Kidney epithelial cell (primary cell): Measurements from ENCODE around the gene SH2D2A. TPM values are rescaled to one million over a fixed set of nuclear protein-coding genes. Genes with fewer than 3 reads are reported as not detected.

ENCODE experiments used
- DNase-seq: peaks from one replicate; pipeline ENCODE4 v3.0.0-alpha.2; 2010; ENCODE audit warnings: low read depth
- H3K27me3 ChIP-seq: 2 replicates; pipeline ENCODE4 v1.6.0; 2011; ENCODE audit warnings: low read length; ENCODE audit not compliant: control insufficient read depth, insufficient read depth
- H3K36me3 ChIP-seq: 2 replicates; pipeline ENCODE4 v1.5.1; 2011; ENCODE audit warnings: low read length; ENCODE audit not compliant: control insufficient read depth, insufficient read depth
- H3K4me3 ChIP-seq: 2 replicates; pipeline ENCODE4 v1.5.1; 2011; ENCODE audit warnings: low read depth, mild to moderate bottlenecking, control low read depth, low read length
- total RNA-seq: library from RNA; depleted of rRNA; stranded (reverse); fragments of >200 nt; gene quantifications from 2 replicates; pipeline ENCODE4 v1.2.3, GENCODE V29; 2015
- TF ChIP-seq, protein P1 (sequence below): IDR thresholded peaks from 2 replicates; pipeline ENCODE4 v1.5.1; 2011; ENCODE audit warnings: mild to moderate bottlenecking, moderate library complexity, low read length, control low read depth, inconsistent platforms; ENCODE audit not compliant: insufficient read depth, poor library complexity, severe bottlenecking

Gene SH2D2A
- total RNA-seq, 1 donor from 2014 or later, result 2.3 TPM

- Histone ChIP-seq H3K27me3 (peaks cover 17% of the 10 kb centered on the region), H3K4me3 (no peak overlapping the region), H3K36me3 (no peaks in the 10 kb centered on the region)
- no peak for DNase-seq
- TF ChIP-seq, protein P1, sequence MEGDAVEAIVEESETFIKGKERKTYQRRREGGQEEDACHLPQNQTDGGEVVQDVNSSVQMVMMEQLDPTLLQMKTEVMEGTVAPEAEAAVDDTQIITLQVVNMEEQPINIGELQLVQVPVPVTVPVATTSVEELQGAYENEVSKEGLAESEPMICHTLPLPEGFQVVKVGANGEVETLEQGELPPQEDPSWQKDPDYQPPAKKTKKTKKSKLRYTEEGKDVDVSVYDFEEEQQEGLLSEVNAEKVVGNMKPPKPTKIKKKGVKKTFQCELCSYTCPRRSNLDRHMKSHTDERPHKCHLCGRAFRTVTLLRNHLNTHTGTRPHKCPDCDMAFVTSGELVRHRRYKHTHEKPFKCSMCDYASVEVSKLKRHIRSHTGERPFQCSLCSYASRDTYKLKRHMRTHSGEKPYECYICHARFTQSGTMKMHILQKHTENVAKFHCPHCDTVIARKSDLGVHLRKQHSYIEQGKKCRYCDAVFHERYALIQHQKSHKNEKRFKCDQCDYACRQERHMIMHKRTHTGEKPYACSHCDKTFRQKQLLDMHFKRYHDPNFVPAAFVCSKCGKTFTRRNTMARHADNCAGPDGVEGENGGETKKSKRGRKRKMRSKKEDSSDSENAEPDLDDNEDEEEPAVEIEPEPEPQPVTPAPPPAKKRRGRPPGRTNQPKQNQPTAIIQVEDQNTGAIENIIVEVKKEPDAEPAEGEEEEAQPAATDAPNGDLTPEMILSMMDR, result no peak
Observed at GRCh38 chr1:156828400-156829124, 11.9 kb upstream of the SH2D2A start.

DNA sequence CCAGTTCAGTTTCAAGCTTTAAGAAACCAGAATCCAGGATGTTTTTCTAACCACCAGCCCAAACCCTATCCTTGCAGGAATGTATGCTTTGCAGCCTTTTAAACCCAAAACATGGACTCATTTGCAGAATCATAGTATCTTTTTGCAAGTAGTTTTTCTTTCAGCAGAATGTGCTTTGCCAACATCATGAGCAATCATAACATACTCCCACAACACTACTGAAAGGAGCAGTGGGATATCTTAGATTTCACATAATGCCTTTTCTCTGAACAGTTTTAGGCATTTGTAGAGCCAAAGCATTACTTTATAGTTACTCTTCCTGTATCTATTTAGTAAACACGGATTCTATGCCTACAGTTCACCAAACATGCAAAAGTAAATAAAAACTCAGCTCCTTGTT is 10.0 kb upstream of the SH2D2A start:
- DNase-seq, result no peak
- TF ChIP-seq, protein P1, result no peak
- H3K27me3 ChIP-seq, result peaks cover 8% of the 10 kb centered on the region

GRCh38 chr1:156823210-156823790 is 6.7 kb upstream of the SH2D2A start:
- H3K4me3 ChIP-seq, result no peak overlapping the region
- TF ChIP-seq, protein P1, result no peak
- H3K36me3 ChIP-seq, result no peaks in the 10 kb centered on the region
- DNase-seq, result no peak
- peaks cover 2% of the 10 kb centered on the region for H3K27me3 ChIP-seq

More for the DNA sequence above, 10.0 kb upstream of the SH2D2A start:
- no peaks in the 10 kb centered on the region for H3K36me3 ChIP-seq
- no peak overlapping the region for H3K4me3 ChIP-seq

DNA sequence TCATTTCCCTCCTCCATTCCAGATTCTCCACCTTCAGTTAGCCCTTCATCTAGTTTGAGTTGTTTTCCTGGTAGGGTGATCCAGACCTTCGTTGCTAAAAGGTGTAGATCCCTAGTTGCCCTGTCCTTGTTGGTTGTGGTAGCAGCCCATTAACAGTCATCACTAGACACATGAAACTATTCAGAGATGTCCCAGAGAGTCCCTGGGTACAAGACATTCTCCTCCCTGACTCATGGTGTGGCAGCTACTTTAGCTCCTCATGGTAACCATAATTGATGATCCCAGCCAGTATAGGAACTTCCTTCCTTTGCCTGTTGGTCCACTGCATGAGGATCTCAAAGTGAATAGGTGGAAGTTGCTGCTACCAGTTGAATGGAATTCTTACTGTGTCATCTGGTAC is 6.0 kb upstream of the SH2D2A start:
- TF ChIP-seq, protein P1, result no peak

DNA sequence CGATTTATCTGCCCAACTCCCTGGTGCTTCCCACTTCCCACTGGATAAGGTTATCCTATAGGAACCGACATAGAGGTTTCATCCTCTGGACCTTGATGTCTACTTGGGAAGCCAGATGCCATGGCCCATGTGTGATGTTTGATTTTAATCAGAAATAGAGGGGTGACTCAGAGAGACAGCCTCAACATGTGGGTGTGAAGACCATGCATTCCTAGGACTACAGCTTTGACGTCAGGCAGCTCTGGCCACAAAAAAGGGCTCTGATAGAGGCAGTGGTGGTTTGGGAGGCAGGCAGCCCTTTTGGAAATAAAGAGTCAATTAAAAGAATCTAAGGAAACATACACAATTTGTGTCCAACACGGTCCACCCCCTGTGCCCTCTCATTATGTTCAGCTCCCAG is 5.2 kb upstream of the SH2D2A start:
- H3K36me3 ChIP-seq, result no peaks in the 10 kb centered on the region
- H3K4me3 ChIP-seq, result no peak overlapping the region
- peaks cover 2% of the 10 kb centered on the region for H3K27me3 ChIP-seq
- TF ChIP-seq, protein P1, result no peak
- DNase-seq, result no peak

More for the DNA sequence above, 6.0 kb upstream of the SH2D2A start:
- H3K4me3 ChIP-seq, result no peak overlapping the region
- H3K27me3 ChIP-seq, result peaks cover 2% of the 10 kb centered on the region
- no peaks in the 10 kb centered on the region for H3K36me3 ChIP-seq
- DNase-seq, result no peak
